GM06990 (cell line): ENCODE results near the gene CPXM1.
A peak's percentile ranks its signal among the peaks of the same experiment; 100 is the strongest.

Experiments used
- DNase-seq: peaks from one replicate; pipeline ENCODE4 v3.0.0-alpha.2; 2011; ENCODE audit not compliant: insufficient read length; ENCODE audit errors: extremely low read depth
- H3K27me3 ChIP-seq: replicated peaks from 2 replicates; pipeline ENCODE4 v1.6.0; 2011; ENCODE audit warnings: low read length; ENCODE audit not compliant: control insufficient read depth, insufficient read depth
- H3K36me3 ChIP-seq: 2 replicates; pipeline ENCODE4 v1.5.1; 2011; ENCODE audit warnings: low read length; ENCODE audit not compliant: control insufficient read depth, insufficient read depth
- H3K4me3 ChIP-seq: replicated peaks from 2 replicates; pipeline ENCODE4 v1.5.1; 2011; ENCODE audit warnings: low read depth, mild to moderate bottlenecking, control low read depth, low read length
- CTCF ChIP-seq: IDR thresholded peaks from 2 replicates; pipeline ENCODE4 v1.5.1; 2011; ENCODE audit warnings: low read length, control low read depth, mild to moderate bottlenecking, inconsistent platforms; ENCODE audit not compliant: insufficient read depth, poor library complexity, severe bottlenecking

Gene CPXM1

GRCh38 chr20:2800521-2801285 lies at the start of gene CPXM1:
Gene CPXM1, minus strand, starts transcription at chr20:2800627. Its CDS starts 55 bp downstream, at chr20:2800572.
- no peaks in the 10 kb centered on the region for H3K36me3 ChIP-seq
- DNase-seq: peak; percentile 54
- TF ChIP-seq CTCF: peak; percentile 5
- H3K4me3 ChIP-seq: peak within 1 kb of the TSS; percentile 51
- peaks cover 3% of the 10 kb centered on the region for H3K27me3 ChIP-seq

- H3K36me3 ChIP-seq: no peaks in the 10 kb centered on the region
- H3K27me3 ChIP-seq: no peaks in the 10 kb centered on the region
- H3K4me3 ChIP-seq: no peak overlapping the region
- TF ChIP-seq CTCF: no peak
- DNase-seq: no peak
These were observed 49.1 kb upstream of the CPXM1 start for GRCh38 chr20:2849529-2849928.

- Histone ChIP-seq H3K36me3 (no peaks in the 10 kb centered on the region), H3K27me3 (no peaks in the 10 kb centered on the region), H3K4me3 (no peak overlapping the region)
- TF ChIP-seq CTCF: no peak
- no peak for DNase-seq
These were observed 47.4 kb upstream of the CPXM1 start for GRCh38 chr20:2847802-2848201.

GRCh38 chr20:2846698-2847097 lies 46.3 kb upstream of the CPXM1 start:
- TF ChIP-seq CTCF: no peak
- no peaks in the 10 kb centered on the region for H3K36me3 ChIP-seq
- DNase-seq: no peak
- H3K27me3 ChIP-seq: no peaks in the 10 kb centered on the region
- H3K4me3 ChIP-seq: no peak overlapping the region

- no peak overlapping the region for H3K4me3 ChIP-seq
- no peak for TF ChIP-seq CTCF
- no peaks in the 10 kb centered on the region for H3K27me3 ChIP-seq
- H3K36me3 ChIP-seq: no peaks in the 10 kb centered on the region
- DNase-seq: no peak
These were observed 45.2 kb upstream of the CPXM1 start for GRCh38 chr20:2845607-2846006.
